Measurements from ENCODE around the gene TP63.

Gene TP63

DNA sequence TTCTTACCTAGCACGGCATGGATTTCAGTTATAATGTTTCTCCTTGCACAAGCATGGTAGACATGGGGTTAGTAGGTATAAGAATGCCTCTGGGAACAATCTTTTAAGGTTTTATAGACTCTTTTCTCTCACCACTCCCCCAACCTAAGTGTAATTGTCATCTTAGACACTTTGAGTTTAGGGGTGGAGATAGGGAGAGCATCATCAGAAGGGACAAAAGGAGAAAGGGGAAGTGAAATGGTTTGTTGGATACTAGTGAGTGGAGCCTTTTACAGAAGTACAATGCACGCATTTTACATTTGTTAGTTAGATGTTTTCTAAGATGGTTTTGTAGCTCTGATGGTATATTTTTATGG is 189.2 kb downstream of the TP63 start:
- DNase-seq (ENCODE audit: low spot score), result no peak
- Histone ChIP-seq H3K4me3 (no peak overlapping the region), H3K27ac (no peak overlapping the region)
- TF ChIP-seq, protein P1, sequence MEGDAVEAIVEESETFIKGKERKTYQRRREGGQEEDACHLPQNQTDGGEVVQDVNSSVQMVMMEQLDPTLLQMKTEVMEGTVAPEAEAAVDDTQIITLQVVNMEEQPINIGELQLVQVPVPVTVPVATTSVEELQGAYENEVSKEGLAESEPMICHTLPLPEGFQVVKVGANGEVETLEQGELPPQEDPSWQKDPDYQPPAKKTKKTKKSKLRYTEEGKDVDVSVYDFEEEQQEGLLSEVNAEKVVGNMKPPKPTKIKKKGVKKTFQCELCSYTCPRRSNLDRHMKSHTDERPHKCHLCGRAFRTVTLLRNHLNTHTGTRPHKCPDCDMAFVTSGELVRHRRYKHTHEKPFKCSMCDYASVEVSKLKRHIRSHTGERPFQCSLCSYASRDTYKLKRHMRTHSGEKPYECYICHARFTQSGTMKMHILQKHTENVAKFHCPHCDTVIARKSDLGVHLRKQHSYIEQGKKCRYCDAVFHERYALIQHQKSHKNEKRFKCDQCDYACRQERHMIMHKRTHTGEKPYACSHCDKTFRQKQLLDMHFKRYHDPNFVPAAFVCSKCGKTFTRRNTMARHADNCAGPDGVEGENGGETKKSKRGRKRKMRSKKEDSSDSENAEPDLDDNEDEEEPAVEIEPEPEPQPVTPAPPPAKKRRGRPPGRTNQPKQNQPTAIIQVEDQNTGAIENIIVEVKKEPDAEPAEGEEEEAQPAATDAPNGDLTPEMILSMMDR (IDR thresholded peaks at IDR 0.05), result no peak

- TF ChIP-seq, protein P1 (IDR thresholded peaks at IDR 0.05), result no peak
- H3K27ac ChIP-seq, result no peak overlapping the region
- H3K4me3 ChIP-seq, result no peak overlapping the region
- no peak for DNase-seq (ENCODE audit: low spot score)
These were observed 190.1 kb downstream of the TP63 start for GRCh38 chr3:189821262-189821661.

DNA sequence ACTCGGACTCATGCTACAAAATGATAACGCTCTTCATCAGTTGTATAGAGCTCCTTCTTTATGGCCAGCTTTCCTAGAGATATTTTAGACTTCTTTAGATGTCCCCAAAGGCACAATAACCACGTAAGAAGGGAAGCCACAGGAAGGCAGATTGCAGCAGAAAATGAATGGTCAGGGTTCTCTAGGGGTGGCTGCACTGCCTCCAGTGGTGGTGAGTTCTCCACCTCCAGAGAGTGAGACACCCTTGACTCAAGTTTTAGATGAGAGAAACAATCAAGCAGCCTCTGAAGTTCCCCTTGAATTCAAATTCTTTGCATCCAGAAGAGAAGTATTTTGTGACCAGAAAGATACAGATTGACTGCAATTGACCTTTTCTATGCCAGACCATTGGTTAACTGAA is 191.5 kb downstream of the TP63 start:
- DNase-seq (ENCODE audit: low spot score), result no peak
- TF ChIP-seq, protein P1 (IDR thresholded peaks at IDR 0.05), result no peak
- no peak overlapping the region for H3K27ac ChIP-seq
- no peak overlapping the region for H3K4me3 ChIP-seq

DNA sequence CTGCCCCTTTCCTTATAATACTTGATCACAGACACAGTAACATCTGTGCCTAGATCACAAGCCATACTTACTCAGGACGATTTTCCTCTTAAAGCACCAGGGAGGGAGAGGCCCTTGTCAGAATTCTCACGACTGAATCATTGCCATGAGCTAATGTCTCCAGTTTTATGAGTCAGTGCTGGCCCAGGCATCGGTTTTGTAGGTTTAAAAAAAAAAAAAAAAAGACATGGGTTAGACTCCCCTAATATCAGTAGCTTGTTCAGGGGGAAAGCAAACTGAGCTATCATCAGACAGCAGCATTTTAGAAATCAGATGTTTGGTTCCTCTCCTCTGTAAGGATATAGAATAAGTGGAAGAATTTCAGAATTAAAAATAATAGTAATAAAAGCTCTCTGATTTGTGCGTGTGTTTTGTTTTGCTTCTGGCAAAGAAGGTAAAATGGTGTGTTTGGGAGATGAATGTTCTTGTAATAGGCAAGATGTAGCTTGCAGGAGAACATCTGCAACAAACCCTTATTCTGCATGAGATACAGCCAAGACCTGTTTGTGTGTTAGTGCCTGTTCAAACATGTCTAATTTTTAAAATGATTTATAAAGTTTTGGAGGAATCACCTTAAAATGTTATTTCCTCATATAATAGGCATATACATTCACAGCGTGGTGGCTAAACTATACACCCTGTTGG is 193.6 kb downstream of the TP63 start:
- H3K27ac ChIP-seq, result no peak overlapping the region
- H3K4me3 ChIP-seq, result no peak overlapping the region
- DNase-seq (ENCODE audit: low spot score), result no peak
- TF ChIP-seq, protein P1 (IDR thresholded peaks at IDR 0.05), result no peak

DNA sequence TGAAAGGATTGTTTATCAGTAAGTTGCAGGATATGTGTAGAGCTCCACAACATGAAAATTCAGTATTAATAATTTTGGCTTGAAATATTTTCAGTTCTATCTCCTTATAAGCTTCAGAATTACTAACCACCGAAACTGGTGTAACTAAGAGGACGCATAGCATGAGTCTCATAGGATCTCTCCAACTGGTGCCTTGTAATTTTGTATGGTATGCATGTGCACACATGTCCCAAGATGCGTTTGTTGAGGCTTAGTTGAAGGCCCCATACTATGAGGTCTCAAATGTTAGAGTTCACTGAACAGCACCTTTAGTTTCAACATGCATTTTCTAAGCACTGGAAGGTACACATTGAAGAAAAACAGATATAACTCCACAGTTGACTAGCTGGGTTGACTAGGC is 195.4 kb downstream of the TP63 start:
- no peak overlapping the region for H3K4me3 ChIP-seq

DNA sequence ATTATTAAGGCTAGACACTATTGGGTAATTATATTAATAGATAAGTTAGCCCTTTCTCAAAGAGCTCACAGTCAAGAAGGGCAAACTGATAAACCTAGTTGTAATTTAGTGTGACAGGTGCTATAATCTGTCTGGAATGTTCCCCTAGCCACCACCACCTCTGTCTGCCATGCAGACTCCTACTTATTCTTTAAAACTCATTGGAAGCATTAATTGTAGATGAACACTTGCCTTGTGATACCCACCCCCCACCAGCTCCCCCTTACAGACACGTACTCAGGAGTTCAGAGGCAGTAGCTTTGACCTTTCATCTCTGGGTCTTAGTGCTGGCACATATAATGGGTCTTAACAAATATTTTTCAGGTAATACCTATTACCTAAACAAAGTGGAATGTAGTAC is 195.9 kb downstream of the TP63 start:
- Histone ChIP-seq H3K4me3 (no peak overlapping the region), H3K27ac (no peak overlapping the region)
- TF ChIP-seq, protein P1 (IDR thresholded peaks at IDR 0.05), result no peak
- no peak for DNase-seq (ENCODE audit: low spot score)

More for the DNA sequence above, 195.4 kb downstream of the TP63 start:
- DNase-seq (ENCODE audit: low spot score), result no peak
- no peak overlapping the region for H3K27ac ChIP-seq
- TF ChIP-seq, protein P1 (IDR thresholded peaks at IDR 0.05), result no peak

DNA sequence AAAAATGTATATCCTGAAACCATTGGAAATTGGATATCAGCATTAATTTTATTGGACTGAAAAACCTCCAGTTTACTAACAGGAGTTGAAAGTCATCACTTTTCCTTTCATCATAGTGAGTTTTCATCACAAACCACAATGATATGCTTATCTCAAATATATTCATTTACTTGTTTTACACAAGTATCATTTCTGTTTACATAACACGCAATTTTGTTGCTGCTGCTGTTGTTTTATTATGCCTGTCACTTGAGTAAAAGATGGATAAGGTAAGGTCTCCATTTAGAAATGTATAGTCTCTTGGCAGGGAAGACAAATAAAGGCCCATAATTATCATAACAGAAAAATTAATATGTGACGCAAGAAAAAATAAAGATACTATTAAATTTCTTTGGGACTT is 199.2 kb downstream of the TP63 start:
- DNase-seq (ENCODE audit: low spot score), result no peak
- TF ChIP-seq, protein P1 (IDR thresholded peaks at IDR 0.05), result no peak
- H3K27ac ChIP-seq, result no peak overlapping the region
- no peak overlapping the region for H3K4me3 ChIP-seq

Data from coronary artery (tissue), 2 donors.